Smooth muscle cell (in vitro differentiated cells): Measurements from ENCODE around the gene CDYL. TPM values are rescaled to one million over a fixed set of nuclear protein-coding genes. Genes with fewer than 3 reads are reported as not detected.

Source experiments
- DNase-seq: peaks from one replicate; lab custom pipeline; 2025; ENCODE audit not compliant: unreplicated experiment; lab: John Stamatoyannopoulos, UW
- H2AFZ ChIP-seq: fragments of 200-600 bp; sonication (generic); 2 replicates; pipeline ENCODE4 v1.6.0; 2016; ENCODE audit warnings: antibody characterized with exemption, low read depth, mild to moderate bottlenecking
- H3F3A ChIP-seq: fragments of 200-600 bp; sonication (generic); 2 replicates; pipeline ENCODE4 v1.6.0; 2017; ENCODE audit warnings: antibody characterized with exemption, low read depth
- H3K27ac ChIP-seq: fragments of 200-600 bp; sonication (generic); 2 replicates; pipeline ENCODE4 v1.5.1; 2016; ENCODE audit warnings: low read depth, mild to moderate bottlenecking
- H3K27me3 ChIP-seq: fragments of 200-600 bp; sonication (generic); 2 replicates; pipeline ENCODE4 v1.6.1; 2016; ENCODE audit warnings: low read depth, mild to moderate bottlenecking
- H3K36me3 ChIP-seq: fragments of 200-600 bp; sonication (generic); 2 replicates; pipeline ENCODE4 v1.5.1; 2016; ENCODE audit warnings: low read depth
- H3K4me1 ChIP-seq: fragments of 200-600 bp; sonication (generic); 2 replicates; pipeline ENCODE4 v1.5.1; 2016; ENCODE audit warnings: low read depth
- H3K4me2 ChIP-seq: fragments of 200-600 bp; sonication (generic); 2 replicates; pipeline ENCODE4 v1.6.0; 2016; ENCODE audit warnings: mild to moderate bottlenecking
- H3K4me3 ChIP-seq: fragments of 200-600 bp; sonication (generic); 2 replicates; pipeline ENCODE4 v1.5.1; 2016; ENCODE audit warnings: mild to moderate bottlenecking
- H3K79me2 ChIP-seq: fragments of 200-600 bp; sonication (generic); 2 replicates; pipeline ENCODE4 v1.6.0; 2016; ENCODE audit warnings: low read depth, mild to moderate bottlenecking
- H3K9ac ChIP-seq: fragments of 200-600 bp; sonication (generic); 2 replicates; pipeline ENCODE4 v1.6.0; 2016; ENCODE audit warnings: low read depth
- H3K9me3 ChIP-seq: fragments of 200-600 bp; sonication (generic); replicated peaks from 2 replicates; pipeline ENCODE4 v1.5.1; 2016; ENCODE audit warnings: low read depth
- H4K20me1 ChIP-seq: fragments of 200-600 bp; sonication (generic); 2 replicates; pipeline ENCODE4 v1.6.0; 2016; ENCODE audit warnings: low read depth
- WGBS: methylation state at CpG from one replicate; pipeline ENCODE4 v1.1.7; 2016; ENCODE audit warnings: low lambda C conversion rate; 5-methylcytosine and 5-hydroxymethylcytosine counted together
- polyA plus RNA-seq: library from polyadenylated mRNA; unstranded; fragments of >200 nt; fragmentation: Nextera tagmentation; extraction: Ambion mirVana; gene quantifications from 2 replicates; pipeline ENCODE4 v1.2.1, GENCODE V29; 2016
- total RNA-seq: library from RNA; depleted of rRNA; stranded (reverse); fragments of >200 nt; gene quantifications from 2 replicates; pipeline ENCODE4 v1.2.3, GENCODE V29; 2014
- TF ChIP-seq, protein P1 (sequence below): fragments of 200-600 bp; sonication (generic); IDR thresholded peaks from 2 replicates; pipeline ENCODE4 v1.5.1; 2017; ENCODE audit warnings: borderline replicate concordance, mild to moderate bottlenecking, antibody characterized with exemption; ENCODE audit not compliant: insufficient read depth, poor library complexity, severe bottlenecking

CDYL gene
- total and polyA plus RNA-seq, 2 experiments from 2014 or later: 28.7 to 34.5 TPM

DNA sequence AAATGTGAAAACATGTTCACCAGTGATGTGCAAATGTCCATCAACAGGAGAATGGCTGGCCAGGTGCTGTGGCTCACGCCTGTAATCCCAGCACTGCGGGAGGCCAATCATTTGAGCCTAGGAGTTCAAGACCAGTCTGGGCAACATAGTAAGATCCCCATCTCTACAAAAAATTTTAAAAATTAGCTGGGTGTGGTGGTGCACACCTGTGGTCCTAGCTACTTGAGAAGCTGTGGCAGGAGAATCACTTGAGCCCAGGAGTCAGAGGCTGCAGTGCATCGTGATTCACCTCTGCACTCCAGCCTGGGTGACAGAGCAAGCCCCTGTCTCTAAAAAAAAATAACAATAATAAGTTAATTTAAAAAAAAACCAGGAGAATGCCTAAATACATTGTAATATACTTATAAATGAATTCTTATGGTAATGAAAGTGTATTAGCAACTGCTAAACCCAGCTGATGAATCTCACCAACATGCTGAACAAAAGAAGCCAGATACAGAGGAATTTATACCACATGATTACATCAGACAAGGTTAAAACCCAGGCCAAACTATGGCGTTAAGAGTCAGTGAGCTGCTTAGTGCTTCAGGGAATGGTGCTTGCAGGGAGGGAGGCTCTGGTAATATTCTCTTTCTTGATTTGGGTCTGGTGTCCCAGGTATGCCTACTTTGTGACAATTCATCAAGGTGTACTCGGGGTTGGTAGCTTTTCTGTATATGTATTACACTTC lies 191.3 kb downstream of the CDYL start:
- H3K27ac ChIP-seq: no peak overlapping the region
- 87% methylated on average over 4 of the region's 5 CpGs for WGBS
- H2AFZ ChIP-seq: no peak overlapping the region
- no peaks in the 10 kb centered on the region for H3K79me2 ChIP-seq
- no peaks in the 10 kb centered on the region for H3K27me3 ChIP-seq
- H3K9me3 ChIP-seq: no peaks in the 10 kb centered on the region
- no peak overlapping the region for H3K4me3 ChIP-seq
- TF ChIP-seq, protein P1, sequence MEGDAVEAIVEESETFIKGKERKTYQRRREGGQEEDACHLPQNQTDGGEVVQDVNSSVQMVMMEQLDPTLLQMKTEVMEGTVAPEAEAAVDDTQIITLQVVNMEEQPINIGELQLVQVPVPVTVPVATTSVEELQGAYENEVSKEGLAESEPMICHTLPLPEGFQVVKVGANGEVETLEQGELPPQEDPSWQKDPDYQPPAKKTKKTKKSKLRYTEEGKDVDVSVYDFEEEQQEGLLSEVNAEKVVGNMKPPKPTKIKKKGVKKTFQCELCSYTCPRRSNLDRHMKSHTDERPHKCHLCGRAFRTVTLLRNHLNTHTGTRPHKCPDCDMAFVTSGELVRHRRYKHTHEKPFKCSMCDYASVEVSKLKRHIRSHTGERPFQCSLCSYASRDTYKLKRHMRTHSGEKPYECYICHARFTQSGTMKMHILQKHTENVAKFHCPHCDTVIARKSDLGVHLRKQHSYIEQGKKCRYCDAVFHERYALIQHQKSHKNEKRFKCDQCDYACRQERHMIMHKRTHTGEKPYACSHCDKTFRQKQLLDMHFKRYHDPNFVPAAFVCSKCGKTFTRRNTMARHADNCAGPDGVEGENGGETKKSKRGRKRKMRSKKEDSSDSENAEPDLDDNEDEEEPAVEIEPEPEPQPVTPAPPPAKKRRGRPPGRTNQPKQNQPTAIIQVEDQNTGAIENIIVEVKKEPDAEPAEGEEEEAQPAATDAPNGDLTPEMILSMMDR: no peak
- H3K9ac ChIP-seq: no peak overlapping the region
- no peak for DNase-seq
- no peaks in the 10 kb centered on the region for H3F3A ChIP-seq
- H3K4me1 ChIP-seq: no peaks in the 10 kb centered on the region
- H3K36me3 ChIP-seq: no peaks in the 10 kb centered on the region
- H3K4me2 ChIP-seq: no peak overlapping the region
- H4K20me1 ChIP-seq: no peaks in the 10 kb centered on the region

DNA sequence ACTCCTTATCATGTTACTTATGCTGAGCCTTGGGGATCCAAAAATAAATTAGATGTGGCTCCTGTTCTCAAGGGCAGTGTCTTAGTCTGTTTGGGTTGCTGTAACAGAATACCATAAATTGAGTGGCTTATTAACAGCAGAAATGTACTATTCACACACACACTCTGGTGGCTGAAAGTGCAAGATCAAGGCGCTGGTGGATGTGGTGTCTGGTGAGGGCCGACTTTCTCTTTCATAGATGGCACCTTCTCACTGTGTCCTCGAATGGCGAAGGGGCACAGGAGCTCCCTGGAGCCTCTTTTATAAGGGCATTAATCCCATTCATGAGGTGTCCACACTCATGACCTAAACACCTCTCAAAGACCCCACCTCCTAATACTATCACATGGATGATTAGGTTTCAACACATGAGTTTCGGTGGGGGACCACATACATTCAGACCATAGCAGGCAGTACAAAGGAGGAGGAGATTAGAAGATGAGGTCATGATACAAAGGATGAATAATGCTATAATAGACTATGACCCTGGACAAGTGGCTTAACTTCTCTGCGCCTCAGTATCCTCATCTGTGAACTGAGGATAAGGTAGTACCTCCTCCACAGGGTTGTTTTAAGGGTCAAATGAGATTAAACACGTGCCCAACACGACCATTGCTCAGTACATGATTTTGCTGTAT lies 193.5 kb downstream of the CDYL start:
- Histone ChIP-seq H3K4me2 (no peak overlapping the region), H3K4me3 (no peak overlapping the region), H2AFZ (no peak overlapping the region), H3K27me3 (no peaks in the 10 kb centered on the region), H3K79me2 (no peaks in the 10 kb centered on the region), H3K27ac (no peak overlapping the region), H3K9ac (no peak overlapping the region), H3K36me3 (no peaks in the 10 kb centered on the region), H3K9me3 (no peaks in the 10 kb centered on the region), H3K4me1 (peaks cover 12% of the 10 kb centered on the region), H4K20me1 (no peaks in the 10 kb centered on the region), H3F3A (no peaks in the 10 kb centered on the region)
- DNase-seq: no peak
- WGBS: 96% methylated on average over 8 of the region's 8 CpGs
- TF ChIP-seq, protein P1: no peak

DNA sequence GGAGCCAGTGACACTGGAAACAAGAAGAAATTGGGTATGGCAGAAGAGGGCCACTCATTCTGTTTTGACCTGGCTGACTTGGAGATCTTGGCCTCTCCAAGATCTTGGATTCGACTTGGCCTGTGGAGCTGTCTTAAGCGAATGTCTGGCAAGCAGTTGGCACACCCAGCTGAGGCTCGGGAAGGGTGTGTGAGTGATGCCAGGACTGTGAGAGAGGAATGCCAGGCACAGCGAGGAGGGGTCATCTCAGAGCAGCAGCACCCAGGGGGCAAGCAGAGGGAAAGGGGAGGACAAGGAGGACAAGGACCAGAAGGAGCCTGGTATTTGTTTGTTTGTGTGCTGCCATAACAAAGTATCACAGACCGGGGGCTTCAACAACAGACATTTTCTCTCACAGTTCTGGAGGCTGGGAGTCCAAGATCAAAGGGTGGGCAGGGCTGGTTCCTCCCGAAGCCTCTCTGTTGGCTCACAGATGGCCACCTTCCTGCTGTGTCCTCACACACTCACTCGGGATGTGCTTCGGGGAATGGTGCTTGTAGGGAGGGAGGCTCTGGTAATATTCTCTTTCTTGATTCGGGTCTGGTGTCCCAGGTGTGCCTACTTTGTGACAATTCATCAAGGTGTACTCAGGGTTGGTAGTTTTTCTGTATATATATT lies 194.7 kb downstream of the CDYL start:
- DNase-seq: no peak
- Histone ChIP-seq H2AFZ (no peak overlapping the region), H3K4me1 (peaks cover 12% of the 10 kb centered on the region), H3K27me3 (no peaks in the 10 kb centered on the region), H3K27ac (no peak overlapping the region), H3K9ac (no peak overlapping the region), H3K36me3 (no peaks in the 10 kb centered on the region), H3K4me2 (no peak overlapping the region), H3K4me3 (no peak overlapping the region), H4K20me1 (no peaks in the 10 kb centered on the region), H3K79me2 (no peaks in the 10 kb centered on the region), H3K9me3 (no peaks in the 10 kb centered on the region), H3F3A (no peaks in the 10 kb centered on the region)
- WGBS: 86% methylated on average over 9 of the region's 9 CpGs
- TF ChIP-seq, protein P1: no peak
